ENCODE measurements around the gene CTSH.

The CTSH gene, protein sequence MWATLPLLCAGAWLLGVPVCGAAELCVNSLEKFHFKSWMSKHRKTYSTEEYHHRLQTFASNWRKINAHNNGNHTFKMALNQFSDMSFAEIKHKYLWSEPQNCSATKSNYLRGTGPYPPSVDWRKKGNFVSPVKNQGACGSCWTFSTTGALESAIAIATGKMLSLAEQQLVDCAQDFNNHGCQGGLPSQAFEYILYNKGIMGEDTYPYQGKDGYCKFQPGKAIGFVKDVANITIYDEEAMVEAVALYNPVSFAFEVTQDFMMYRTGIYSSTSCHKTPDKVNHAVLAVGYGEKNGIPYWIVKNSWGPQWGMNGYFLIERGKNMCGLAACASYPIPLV

DNA sequence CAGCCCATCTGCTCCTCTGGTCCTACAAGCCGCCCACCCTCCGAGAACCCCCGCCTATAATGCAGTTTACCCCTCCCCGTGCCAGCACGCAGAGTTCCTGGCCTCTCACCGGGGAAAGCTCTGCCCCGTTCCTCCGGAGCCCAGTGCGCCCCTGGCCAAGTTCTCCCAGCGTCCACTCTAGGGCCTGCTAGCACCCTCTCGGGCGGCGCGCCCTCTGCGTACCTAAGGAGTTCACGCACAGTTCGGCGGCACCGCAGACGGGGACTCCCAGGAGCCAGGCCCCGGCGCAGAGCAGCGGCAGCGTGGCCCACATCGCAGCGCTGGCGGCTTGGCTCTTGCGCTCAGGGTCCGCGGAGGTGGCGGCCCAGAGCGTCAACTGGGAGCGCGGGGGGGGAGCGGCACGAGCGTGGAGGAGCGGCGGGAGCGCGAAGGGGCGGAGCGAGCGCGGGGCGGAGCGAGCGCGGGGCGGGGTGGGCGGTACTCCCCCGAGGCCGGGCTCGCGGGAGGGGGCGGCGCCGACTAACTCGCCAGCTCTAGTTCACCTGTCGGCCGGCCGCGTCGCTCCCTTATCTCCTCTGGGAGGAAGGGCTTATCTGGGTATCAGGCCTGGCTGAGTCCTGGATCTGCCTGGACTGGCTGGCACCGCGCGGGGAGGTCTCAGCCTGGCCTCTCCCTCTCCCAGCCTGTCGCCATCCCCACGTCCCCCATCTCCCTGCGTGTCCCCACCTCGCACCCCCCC is at the start of gene CTSH:
Gene CTSH (minus strand): TSS at position 378 of the 739 bp plus-strand sequence. CDS start 65 bp downstream, at position 313.
- peak; percentile 95 for DNase-seq (ENCODE audit: low spot score)

DNA sequence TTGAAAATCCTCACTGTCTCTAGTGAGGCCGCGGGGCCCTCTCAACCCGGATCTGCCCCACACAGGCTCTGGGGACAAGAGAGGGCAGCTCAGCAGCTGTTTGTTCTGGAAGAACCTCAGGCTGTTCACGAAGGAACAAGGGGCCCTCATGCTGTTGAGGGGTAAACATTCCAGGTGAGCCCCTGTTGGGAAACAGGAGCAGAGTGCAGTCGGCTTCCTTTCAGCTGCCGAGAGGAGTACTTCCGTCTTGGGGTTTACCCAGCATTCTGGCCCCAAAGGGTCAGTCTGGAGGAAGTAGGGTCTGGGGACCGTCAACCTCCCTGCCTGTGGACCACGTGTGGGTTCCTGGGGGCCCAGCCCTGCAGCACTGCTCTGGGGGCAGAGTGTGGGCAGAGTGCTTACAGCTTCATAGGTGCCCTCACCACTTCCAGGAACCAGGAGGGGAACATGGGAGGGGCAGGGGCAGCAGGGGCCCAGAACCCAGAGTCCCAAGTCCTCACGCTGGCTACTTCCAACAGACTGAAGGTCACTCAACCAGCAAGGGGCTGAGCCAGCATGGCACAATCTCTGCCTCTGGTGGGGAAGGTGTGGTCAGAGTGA is 49.2 kb upstream of the CTSH start:
- no peak for DNase-seq (ENCODE audit: low spot score)

DNA sequence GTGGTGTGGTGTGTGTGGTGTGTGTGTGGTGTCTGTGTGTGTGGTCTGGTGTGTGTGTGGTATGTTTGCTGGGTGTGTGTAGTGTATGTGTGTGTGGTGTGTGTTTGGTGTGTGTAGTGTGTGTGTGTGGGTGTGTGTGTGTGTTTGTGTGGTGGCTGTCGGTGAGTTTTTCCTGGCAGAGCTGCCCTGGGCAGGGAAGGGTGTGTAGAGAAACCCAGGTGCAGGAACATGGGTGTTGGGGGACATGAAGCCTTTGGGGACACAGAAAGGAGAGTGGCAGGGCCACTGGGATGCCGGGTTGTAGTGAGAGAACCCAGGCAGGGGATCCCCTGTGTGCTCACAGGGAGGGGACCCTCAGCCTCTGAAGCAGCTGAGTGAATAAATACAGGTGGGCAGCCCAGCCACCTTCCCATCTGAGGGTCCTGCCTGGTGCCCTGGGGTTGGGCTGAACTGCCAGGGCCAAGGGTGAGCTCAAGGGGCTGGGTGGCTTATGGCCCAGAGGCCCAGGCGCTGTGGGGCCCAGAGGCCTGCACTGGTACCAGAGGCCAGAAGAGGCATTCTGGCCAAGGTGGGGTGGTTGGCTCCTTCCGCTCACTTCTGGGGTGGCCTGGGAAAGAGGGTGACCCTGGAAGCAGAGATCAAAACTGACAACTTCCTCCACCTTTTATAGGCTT is 48.5 kb upstream of the CTSH start:
- DNase-seq (ENCODE audit: low spot score) = no peak

DNA sequence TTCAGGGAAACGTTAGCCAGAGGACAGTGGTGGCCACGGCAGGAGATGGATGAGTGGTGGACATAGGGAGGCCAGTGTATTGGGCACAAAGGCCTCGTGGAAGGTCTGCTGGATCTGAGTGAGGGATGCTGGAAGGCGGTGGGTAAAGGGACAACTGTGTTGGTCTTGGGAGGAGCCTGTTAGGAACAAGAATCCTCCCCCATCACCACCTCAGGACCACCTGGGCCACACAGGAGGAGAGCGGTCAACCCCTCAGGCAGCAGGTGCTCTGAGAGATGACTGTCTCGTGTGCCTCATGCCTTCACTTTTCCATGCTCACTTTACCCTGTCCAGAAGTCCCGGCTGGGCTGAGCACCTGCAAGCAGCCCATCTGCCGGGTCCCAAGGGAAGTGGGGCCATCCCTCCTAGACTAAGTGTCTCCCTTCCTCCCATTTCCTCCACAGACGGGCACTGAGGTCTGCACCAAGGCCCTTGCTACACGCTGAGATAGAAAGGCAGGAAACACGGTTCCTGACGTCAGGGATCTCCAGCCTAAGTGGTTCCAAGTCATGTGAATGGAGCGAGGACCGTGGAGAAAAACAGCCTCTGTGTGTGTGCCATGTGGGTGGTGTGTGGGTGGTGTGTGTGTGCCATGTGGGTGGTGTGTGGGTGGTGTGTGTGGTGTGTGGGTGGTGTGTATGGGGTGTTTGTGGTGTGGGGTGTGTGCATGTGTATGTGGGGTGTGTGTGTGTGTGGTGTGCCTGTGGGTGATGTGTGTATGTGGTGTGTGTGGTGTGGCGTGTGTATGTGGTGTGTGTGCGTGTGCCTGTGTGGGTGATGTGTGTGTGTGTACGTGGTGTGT is 47.8 kb upstream of the CTSH start:
- no peak for DNase-seq (ENCODE audit: low spot score)

DNA sequence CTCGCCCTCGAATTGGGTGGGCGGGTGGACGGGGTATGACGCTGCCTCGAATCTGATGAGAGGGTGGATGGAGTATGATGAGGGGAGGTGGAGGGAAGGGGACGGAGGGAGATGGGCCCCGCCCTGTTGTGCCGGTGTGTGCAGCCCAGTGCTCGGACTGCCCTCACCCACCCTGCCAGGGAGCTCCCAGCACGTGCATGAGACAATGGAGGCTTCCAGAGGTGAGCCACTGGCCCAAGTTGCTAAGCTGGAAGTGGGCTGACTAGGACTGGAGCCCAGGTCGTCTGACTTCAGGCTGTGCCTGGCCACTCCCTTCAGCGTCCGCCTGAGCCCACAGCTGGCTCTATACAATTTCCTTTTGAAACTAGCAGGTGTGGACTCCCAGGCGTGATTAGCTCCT is 47.0 kb upstream of the CTSH start:
- DNase-seq (ENCODE audit: low spot score) = no peak

DNA sequence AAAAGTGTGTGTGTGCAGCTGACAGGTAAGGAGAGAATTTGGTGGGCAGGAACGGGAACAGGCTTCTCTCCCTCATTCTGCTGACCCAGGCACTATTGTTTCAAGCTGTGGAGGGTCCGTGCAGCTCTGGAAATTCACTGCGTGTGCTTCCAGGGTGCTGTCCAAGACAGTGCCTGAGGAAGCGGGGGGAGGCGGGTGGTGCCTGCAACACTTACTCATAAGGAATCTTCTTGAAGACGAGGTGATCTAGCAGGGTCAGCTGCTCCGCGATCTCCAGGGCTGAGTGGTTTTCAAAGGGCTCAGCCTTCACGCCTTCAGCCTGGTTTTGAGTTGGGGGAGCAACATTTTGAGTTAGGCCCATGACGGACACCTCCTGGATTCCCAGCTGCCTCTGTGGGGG is 46.6 kb upstream of the CTSH start:
- no peak for DNase-seq (ENCODE audit: low spot score)

DNA sequence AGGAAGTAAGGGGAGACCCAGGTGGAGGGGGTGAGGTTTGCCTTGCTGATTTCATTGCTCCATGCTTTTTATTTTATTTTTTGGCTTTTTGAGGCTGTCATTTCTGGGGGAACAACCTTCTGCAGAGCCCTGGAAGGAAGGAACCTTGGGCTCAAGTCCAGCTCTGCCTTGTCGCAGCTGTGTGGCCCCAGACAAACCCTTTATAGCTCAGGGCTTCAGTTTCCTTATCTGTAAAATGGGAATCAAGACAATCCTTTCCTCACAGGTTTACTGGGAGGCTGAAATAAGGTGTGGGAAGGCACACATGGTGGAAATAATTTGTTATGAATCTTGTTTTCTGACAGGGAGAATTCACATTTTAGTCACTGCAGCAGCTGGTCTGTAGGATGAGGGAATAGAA is 45.4 kb upstream of the CTSH start:
- no peak for DNase-seq (ENCODE audit: low spot score)

DNA sequence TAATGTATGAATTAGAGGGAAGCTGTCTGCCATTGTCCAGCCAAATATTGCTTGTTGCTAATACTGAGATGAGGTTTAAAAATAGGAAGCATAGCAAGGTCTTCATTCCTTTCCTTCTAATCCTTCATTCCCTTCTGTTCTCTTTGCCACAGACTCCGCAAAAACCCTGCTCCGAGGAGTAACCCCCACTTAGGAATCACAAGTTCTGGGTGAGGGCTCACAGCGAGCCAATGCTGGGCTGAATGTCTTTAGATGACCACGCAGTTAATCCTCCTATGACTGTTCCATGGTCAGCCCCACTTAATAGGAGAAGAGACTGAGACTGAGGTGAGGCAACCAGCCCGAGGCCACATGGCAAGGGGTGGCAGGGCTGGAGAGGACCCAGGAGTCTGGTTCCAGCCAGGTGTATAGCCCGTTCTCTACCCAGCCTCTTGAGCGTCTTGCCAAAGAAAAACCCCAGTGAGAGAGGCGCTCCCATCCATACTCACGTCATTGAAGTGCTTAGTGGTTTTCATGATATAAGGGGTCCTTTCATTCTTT is 44.9 kb upstream of the CTSH start:
- no peak for DNase-seq (ENCODE audit: low spot score)

DNA sequence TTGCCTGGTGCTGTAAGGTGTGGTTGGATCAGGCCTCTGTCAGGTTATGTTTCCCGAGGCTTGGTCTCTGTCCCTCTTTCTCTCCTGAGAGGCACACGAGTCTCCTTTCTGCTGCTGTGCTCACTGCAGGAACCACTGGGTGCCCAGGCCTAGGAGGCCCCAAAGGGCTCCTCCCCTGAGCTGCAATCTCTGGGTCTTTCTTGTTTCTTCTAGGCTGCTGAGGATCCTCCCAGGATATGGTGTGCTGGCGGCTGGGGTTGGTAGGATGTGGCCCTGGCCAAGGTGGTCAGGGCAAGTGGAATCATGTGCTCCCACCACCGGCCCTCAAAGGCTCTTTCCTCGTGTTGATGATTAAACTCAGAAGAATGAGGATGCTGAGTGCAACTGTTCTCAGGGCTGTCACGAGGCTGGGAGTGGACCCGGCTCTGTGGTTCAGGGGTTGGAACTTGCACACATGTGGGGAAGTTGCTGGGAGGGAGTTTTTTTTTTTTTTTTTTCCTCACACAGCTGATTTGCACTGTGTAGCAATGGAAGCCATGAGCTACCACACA is 43.6 kb upstream of the CTSH start:
- DNase-seq (ENCODE audit: low spot score) = no peak

DNA sequence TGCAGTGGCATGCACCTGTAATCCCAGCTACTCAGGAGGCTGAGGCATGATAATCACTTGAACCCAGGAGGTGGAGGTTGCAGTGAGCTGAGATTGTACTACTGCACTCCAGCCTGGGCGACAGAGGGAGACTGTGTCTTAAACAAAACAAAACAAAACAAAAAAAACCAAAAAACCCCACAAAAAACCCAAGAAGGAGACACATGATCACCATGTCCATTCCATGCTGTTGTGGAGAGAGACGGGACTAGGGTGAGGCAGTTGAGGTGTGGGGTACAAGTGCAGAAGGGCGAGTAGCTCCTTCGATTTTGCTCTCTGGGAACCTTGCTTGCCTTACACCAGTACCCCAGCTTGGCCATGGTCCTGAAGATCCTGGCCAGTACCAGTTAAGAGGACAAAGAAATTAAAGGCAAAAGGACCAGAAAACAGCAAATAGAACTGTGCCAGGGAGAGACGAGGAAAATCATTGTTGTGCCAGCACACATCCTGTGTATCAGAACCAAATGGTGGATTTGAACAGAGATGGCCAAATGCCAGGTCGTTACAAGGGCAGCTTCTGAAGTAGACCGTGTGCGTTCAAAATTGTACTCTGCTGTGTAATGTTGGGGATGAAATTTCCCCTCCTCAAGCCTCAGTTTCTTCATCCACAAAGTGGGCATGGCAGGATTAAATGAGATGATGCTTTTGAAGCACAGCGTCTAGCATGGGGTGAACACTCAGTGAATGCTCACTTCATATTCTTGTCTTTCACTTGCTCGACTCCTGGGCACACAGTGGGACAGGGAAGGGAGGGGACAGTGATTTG is 42.9 kb upstream of the CTSH start:
- no peak for DNase-seq (ENCODE audit: low spot score)

DNA sequence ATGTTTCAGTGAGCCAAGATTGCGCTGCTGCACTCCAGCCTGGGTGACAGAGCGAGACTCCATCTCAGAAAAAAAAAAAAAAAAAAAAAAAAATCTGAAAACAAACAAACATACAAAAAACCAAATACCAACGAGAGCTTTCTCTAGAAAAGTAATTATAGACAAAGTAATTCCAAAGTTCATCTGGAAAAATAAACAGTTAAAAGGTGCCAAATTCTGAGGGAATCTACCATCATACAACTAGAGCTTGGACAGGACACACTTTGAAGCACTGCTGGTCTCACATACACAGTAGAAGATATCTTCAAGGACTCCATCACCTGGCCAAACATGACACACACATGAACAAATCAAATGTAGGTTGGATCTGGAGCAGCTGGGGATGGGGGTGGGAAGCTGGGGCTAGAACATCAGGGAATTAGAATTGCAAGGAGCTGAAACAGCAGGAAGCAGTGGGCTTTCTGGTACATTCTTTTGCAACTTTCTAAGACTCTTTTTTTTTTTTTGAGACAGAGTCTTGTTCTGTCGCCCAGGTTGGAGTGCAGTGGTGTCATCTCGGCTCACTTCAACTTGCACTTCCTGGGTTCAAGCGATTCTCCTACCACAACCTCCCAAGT is 41.1 kb upstream of the CTSH start:
- DNase-seq (ENCODE audit: low spot score) = no peak

DNA sequence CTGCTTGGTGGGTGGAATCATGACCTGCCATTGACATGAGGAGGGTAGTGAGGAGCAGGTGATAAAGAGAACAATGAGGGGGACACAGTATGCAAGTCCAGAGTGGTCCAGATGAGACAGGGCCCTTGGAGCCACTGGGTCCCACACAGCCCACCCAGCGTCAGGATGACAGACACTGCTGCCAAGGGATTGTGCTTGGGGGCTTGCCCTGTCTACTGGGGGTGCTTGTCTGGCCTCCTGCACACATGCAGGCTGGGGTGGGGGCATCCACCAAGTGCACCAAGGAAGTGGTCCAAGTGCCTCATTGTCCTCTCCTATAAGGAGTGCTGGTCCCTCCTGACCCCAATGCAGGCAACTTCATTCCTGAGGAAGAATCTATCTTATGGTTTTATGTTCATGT is 39.2 kb upstream of the CTSH start:
- no peak for DNase-seq (ENCODE audit: low spot score)

DNA sequence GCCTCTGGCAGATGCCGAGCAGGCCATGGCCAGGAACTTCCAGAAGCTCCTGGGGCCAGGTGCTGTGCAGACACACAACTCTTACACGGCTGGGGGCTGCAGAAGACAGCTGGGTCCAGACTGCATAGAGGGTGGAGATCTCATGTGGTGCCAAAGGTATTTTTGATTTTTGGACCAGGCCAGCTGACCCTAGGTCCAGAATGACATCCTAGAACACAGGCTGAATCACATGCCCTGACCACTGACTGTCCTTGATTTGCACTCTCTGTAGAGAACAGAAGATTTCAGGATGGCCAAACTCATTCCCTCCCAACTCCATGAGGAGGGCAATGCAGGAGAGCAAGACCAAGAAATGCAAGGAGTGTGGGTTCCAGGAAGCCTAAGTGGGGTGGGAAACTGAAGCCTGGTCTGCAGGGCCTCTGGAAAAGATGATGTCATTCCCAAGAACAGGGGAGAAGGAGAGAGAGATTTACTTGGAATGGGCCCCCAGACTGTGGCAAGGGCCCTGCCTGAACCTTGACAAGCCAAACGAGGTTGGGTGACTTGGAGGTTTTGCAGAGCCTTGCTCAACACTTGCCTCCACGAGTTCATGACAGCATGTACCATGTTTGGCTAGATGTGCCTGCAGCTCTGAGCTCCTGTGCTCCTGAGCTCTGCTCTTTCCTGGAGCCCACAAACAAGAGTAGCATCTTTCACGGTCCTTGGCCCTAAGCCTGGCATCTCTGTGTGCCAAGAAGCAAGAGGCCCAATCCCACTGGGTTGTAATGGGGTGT is 38.5 kb upstream of the CTSH start:
- no peak for DNase-seq (ENCODE audit: low spot score)

DNA sequence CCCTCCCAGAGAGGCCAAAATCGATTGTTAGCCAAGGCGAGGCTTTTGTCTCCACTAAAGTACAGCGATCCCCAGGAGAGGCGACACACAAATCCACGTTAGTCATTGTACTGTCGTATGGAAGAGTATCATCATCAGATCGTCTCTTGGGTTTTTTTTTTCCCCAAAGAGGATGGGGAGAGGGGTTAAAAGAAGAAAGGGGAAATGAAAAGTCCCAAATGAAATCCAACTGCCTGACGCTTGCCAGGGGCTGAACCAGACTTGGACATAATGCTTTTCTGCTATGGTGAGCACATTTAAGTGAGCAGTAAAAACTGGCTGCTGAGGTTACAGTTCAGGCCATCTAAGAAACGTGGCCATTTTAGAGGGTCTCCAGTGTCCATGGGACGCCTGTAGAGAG is 37.9 kb upstream of the CTSH start:
- no peak for DNase-seq (ENCODE audit: low spot score)

DNA sequence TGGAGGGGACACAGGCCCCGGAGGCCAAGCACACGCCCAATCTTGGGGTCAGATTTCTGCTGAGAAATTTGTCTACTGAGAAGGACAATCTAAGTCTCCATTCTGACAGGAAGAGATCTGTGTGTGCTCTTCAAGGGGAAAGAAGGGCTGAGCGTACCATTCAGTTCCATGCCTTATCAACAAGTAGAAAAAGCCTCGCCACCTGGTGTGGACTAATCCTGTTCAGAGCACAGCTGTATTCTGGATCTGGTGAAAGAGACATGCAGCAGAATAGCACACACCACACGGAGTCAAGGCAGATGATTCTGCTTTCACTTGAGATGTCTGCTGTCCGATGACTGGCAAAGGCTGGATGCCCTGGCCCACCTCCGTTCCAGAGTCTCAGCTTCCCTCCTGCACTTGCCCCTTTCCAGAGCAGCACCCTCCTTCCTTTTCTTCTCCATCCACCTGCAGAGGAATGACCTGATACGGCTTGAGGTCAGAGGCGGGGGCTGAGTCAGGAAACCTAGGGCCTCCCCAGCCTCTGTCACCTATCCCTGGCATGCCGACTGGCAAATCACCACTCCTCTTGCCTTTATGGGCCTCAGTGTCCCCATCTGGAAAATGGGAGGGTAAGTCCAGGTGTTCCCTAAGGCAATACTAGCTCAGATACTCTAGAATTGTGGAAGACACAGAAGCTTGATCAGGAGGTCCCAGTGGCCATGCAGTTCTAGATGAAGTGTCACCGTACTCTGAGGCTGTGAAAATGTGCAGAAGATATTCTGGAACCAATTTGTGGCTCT is 36.9 kb upstream of the CTSH start:
- DNase-seq (ENCODE audit: low spot score) = no peak

DNA sequence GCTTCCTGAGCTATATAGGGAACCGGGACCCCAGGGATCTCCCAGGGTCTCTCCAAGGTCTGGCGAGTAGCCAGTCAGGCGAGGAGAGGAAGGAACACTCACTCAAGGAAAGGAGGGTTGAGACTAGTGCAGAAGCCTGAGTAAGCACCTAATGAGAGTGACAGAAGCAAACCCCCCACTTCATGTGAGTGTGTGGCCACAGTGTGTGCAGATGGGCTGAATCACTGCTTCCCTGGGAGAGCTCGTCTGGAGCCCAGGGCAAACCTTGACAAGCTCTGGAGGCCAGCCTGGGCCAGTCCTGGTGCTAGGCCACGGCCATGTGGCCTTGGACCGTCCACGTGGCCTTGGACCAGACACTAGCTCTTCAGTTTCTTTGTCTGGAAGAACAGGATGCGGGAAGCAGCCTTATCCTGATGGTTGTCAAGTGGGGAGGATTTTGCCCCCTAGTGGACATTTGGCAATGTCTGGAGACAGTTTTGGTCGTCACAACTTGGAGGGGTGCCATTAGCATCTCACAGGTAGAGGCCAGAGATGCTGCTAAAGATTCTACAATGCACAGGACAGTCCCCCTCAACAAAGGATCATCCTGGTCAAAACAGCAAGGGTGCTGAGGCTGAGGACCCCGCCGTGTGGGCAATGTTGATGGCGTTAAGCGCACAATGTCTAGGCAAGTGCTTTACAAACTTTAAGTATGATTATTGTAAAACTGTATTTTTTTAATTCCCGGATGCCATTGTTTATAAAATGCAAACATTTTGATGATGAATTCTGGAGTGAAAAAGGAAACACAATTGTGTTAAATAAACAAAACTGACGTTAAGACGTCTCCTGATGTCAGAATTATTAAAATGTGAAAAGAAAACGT is 34.8 kb upstream of the CTSH start:
- peak; percentile 62 for DNase-seq (ENCODE audit: low spot score)

DNA sequence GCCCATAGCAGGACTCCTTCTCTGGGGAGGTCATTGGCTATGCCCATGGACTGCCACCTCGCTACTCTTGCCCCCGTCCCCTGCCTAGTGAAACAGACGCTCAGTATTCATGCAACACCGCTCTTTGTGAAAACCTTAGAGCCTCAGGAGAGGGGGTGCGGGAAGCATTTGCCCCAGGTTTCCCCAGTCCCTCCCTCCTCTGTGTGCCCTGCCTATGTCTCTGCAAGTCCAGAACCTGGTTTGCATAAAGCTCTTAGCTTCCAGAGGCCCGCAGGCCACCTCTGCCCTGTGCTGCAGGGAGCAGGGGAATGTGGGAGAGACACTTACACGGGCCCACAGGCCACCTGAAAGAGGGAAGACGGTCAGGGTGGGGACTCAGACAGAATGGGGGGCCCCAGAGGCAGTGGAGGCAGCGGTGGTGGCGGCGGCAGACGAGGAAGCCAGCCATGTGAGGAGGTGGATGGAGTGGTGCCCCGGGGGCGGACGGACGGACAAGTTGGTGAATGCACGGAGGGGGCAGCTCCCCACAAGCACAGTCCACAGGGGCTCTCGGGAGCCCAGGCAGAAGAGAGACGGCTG is 33.8 kb upstream of the CTSH start:
- DNase-seq (ENCODE audit: low spot score) = peak; percentile 57
